ENCODE results near the gene PPP2R5A.
"Not testable (repeated sequence)": the region's sequence is repeated elsewhere in the genome, so short reads cannot be mapped to it uniquely, and the experiment has no call there.

PPP2R5A gene

DNA sequence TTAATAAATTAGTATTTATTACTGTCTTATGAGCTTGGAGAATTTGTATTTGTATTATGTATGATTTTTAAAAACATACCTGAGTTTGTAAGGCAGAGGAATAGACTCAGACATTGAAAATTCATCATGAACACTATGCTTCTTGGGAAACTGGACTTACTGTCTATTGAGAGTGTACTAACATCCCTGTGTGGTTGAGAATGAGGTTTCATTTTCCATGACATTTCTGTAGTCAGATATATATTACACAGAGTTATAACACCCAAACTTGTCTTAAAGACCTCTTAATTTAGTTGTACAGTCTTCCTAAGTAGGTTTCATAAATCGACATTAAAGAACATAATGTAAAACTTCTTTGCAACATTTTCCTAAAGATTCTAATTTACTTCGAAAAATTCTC is 30.0 kb downstream of the PPP2R5A start:
- H2AFZ ChIP-seq (ENCODE audit: low read length): no peak overlapping the region
- H4K20me1 ChIP-seq (ENCODE audit: insufficient read depth, low read length): no peaks in the 10 kb centered on the region
- no peaks in the 10 kb centered on the region for H3K27me3 ChIP-seq (ENCODE audit: insufficient read depth, low read length)
- peaks cover 25% of the 10 kb centered on the region for H3K36me3 ChIP-seq (ENCODE audit: insufficient read depth, low read length)
- TF ChIP-seq, protein P1, sequence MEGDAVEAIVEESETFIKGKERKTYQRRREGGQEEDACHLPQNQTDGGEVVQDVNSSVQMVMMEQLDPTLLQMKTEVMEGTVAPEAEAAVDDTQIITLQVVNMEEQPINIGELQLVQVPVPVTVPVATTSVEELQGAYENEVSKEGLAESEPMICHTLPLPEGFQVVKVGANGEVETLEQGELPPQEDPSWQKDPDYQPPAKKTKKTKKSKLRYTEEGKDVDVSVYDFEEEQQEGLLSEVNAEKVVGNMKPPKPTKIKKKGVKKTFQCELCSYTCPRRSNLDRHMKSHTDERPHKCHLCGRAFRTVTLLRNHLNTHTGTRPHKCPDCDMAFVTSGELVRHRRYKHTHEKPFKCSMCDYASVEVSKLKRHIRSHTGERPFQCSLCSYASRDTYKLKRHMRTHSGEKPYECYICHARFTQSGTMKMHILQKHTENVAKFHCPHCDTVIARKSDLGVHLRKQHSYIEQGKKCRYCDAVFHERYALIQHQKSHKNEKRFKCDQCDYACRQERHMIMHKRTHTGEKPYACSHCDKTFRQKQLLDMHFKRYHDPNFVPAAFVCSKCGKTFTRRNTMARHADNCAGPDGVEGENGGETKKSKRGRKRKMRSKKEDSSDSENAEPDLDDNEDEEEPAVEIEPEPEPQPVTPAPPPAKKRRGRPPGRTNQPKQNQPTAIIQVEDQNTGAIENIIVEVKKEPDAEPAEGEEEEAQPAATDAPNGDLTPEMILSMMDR (IDR thresholded peaks at IDR 0.05; ENCODE audit: low read length): no peak
- no peak for TF ChIP-seq EZH2 (IDR thresholded peaks at IDR 0.05; ENCODE audit: borderline replicate concordance, low read length)
- no peak overlapping the region for H3K27ac ChIP-seq (ENCODE audit: low read depth, low read length, poor library complexity, severe bottlenecking)
- no peak overlapping the region for H3K4me3 ChIP-seq (ENCODE audit: low read depth, low read length, poor library complexity, severe bottlenecking)
- no peak overlapping the region for H3K9ac ChIP-seq (ENCODE audit: low read length)
- no peaks in the 10 kb centered on the region for H3F3A ChIP-seq (ENCODE audit: insufficient read depth, low read length)
- H3K9me2 ChIP-seq (ENCODE audit: low read depth, low read length): no peaks in the 10 kb centered on the region
- no peaks in the 10 kb centered on the region for H3K9me3 ChIP-seq (ENCODE audit: low read length)
- no peaks in the 10 kb centered on the region for H3K4me1 ChIP-seq (ENCODE audit: insufficient read depth, low read length, severe bottlenecking)
- H3K4me2 ChIP-seq (ENCODE audit: low read length): no peak overlapping the region
- H3K79me2 ChIP-seq (ENCODE audit: insufficient read depth, low read length): peaks cover 67% of the 10 kb centered on the region

DNA sequence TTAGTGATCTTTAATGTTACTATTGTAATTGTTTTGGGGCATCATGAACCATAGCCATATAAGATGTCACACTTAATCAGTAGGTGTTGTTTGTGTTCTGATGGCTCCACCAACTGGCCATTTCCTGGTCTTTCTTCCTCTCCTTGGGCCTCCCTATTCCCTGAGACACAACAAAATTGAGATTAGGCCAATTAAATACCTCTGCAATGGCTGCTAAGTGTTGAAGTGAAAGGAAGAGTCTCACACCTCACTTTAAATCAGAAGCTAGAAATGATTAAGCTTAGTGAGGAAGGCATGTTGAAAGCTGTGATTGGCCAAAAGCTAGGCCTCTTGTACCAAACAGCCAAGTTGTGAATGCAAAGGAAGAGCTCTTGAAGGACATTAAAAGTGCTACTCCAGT is 30.7 kb downstream of the PPP2R5A start:
- H3K79me2 ChIP-seq (ENCODE audit: insufficient read depth, low read length): peaks cover 60% of the 10 kb centered on the region
- H3K9me2 ChIP-seq (ENCODE audit: low read depth, low read length): no peaks in the 10 kb centered on the region
- peaks cover 18% of the 10 kb centered on the region for H3K36me3 ChIP-seq (ENCODE audit: insufficient read depth, low read length)
- H3K9ac ChIP-seq (ENCODE audit: low read length): no peak overlapping the region
- no peaks in the 10 kb centered on the region for H3F3A ChIP-seq (ENCODE audit: insufficient read depth, low read length)
- no peak overlapping the region for H3K4me2 ChIP-seq (ENCODE audit: low read length)
- H4K20me1 ChIP-seq (ENCODE audit: insufficient read depth, low read length): no peaks in the 10 kb centered on the region
- H3K27ac ChIP-seq (ENCODE audit: low read depth, low read length, poor library complexity, severe bottlenecking): no peak overlapping the region
- H3K9me3 ChIP-seq (ENCODE audit: low read length): no peaks in the 10 kb centered on the region
- H3K4me3 ChIP-seq (ENCODE audit: low read depth, low read length, poor library complexity, severe bottlenecking): no peak overlapping the region
- TF ChIP-seq, protein P1 (IDR thresholded peaks at IDR 0.05; ENCODE audit: low read length): peak; percentile 47; the same call in 1 of the 2 replicates
- no peak for TF ChIP-seq EZH2 (IDR thresholded peaks at IDR 0.05; ENCODE audit: borderline replicate concordance, low read length)
- no peak overlapping the region for H2AFZ ChIP-seq (ENCODE audit: low read length)
- no peaks in the 10 kb centered on the region for H3K27me3 ChIP-seq (ENCODE audit: insufficient read depth, low read length)
- H3K4me1 ChIP-seq (ENCODE audit: insufficient read depth, low read length, severe bottlenecking): no peaks in the 10 kb centered on the region

DNA sequence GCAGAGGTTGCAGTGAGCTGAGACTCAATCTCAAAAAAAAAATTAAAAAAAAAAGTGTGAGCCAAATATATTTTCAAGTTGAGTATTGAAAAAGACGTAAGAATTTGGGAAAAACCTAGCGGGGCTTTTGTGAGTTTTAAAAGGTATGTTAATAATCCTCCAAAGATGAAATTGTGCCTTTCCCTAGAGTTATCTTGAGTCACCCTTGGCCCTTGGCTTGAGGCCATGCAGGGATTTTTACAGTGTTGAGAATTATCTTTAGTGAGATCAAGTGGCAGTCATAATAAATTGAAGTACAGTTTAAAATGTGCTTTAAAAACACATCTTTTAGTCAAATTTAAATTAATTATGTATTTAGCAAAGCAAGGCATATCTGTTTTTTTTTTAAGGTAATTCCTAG is 32.7 kb downstream of the PPP2R5A start:
- H3F3A ChIP-seq (ENCODE audit: insufficient read depth, low read length): no peaks in the 10 kb centered on the region
- no peak overlapping the region for H3K4me2 ChIP-seq (ENCODE audit: low read length)
- H2AFZ ChIP-seq (ENCODE audit: low read length): no peak overlapping the region
- H3K4me1 ChIP-seq (ENCODE audit: insufficient read depth, low read length, severe bottlenecking): no peaks in the 10 kb centered on the region
- no peaks in the 10 kb centered on the region for H3K9me2 ChIP-seq (ENCODE audit: low read depth, low read length)
- H3K79me2 ChIP-seq (ENCODE audit: insufficient read depth, low read length): peaks cover 43% of the 10 kb centered on the region
- no peak overlapping the region for H3K4me3 ChIP-seq (ENCODE audit: low read depth, low read length, poor library complexity, severe bottlenecking)
- H3K27me3 ChIP-seq (ENCODE audit: insufficient read depth, low read length): no peaks in the 10 kb centered on the region
- TF ChIP-seq, protein P1 (IDR thresholded peaks at IDR 0.05; ENCODE audit: low read length): no peak
- TF ChIP-seq EZH2 (IDR thresholded peaks at IDR 0.05; ENCODE audit: borderline replicate concordance, low read length): no peak
- no peak overlapping the region for H3K9ac ChIP-seq (ENCODE audit: low read length)
- H3K36me3 ChIP-seq (ENCODE audit: insufficient read depth, low read length): peaks cover 12% of the 10 kb centered on the region
- H3K27ac ChIP-seq (ENCODE audit: low read depth, low read length, poor library complexity, severe bottlenecking): no peak overlapping the region
- H4K20me1 ChIP-seq (ENCODE audit: insufficient read depth, low read length): no peaks in the 10 kb centered on the region
- H3K9me3 ChIP-seq (ENCODE audit: low read length): no peaks in the 10 kb centered on the region

DNA sequence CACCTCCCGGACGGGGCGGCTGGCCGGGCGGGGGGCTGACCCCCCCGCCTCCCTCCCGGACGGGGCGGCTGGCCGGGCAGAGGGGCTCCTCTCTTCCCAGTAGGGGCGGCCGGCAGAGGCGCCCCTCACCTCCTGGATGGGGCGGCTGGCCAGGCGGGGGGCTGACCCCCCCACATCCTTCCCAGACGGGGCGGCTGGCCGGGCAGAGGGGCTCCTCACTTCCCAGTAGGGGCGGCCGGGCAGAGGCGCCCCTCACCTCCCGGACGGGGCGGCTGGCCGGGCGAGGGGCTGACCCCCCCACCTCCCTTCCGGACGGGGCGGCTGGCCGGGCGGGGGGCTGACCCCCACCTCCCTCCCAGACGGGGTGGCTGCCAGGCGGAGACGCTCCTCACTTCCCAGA is 35.8 kb downstream of the PPP2R5A start:
- H3F3A ChIP-seq (ENCODE audit: insufficient read depth, low read length); H3K4me2 ChIP-seq (ENCODE audit: low read length); H3K27ac ChIP-seq (ENCODE audit: low read depth, low read length, poor library complexity, severe bottlenecking); H3K9ac ChIP-seq (ENCODE audit: low read length); H3K4me1 ChIP-seq (ENCODE audit: insufficient read depth, low read length, severe bottlenecking); H3K27me3 ChIP-seq (ENCODE audit: insufficient read depth, low read length); H3K4me3 ChIP-seq (ENCODE audit: low read depth, low read length, poor library complexity, severe bottlenecking); H3K9me2 ChIP-seq (ENCODE audit: low read depth, low read length); H3K36me3 ChIP-seq (ENCODE audit: insufficient read depth, low read length); H3K9me3 ChIP-seq (ENCODE audit: low read length); H2AFZ ChIP-seq (ENCODE audit: low read length); H4K20me1 ChIP-seq (ENCODE audit: insufficient read depth, low read length): not testable (repeated sequence)
- peaks cover 32% of the 10 kb centered on the region for H3K79me2 ChIP-seq (ENCODE audit: insufficient read depth, low read length)
